Measurements from ENCODE around the gene ZNF37A. TPM values are rescaled to one million over a fixed set of nuclear protein-coding genes. Genes with fewer than 3 reads are reported as not detected.
"Not testable (repeated sequence)": the region's sequence is repeated elsewhere in the genome, so short reads cannot be mapped to it uniquely, and the experiment has no call there.

The ZNF37A gene
- total RNA-seq, 1 donor from 2014 or later: 8.9 TPM

DNA sequence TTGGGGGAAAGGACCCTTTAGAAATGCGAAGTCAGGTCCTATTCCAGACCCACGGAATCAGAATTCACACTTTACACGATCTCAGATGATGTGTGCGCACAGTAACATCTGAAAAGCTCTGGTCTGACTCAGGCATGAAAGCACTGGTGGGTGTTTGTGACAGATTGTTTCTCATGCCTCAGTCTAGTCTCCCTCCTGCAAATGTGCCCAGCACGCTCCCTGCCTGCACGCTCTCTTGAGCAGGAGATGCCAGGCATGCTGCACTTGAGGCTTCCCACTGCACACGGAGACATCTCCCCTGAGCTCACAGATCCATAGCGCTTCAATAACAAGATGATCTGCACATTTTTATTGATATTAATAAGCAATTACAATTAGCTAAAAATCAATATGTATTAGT is 23.6 kb upstream of the ZNF37A start:
- Histone ChIP-seq H3K27me3 (ENCODE audit: low read depth) (no peaks in the 10 kb centered on the region), H3K4me3 (no peak overlapping the region), H3K9me3 (replicated peaks) (peaks cover under 1% of the 10 kb centered on the region), H3K36me3 (no peaks in the 10 kb centered on the region), H3K4me1 (no peaks in the 10 kb centered on the region), H3K27ac (replicated peaks) (no peak overlapping the region)
- no peak for DNase-seq
- TF ChIP-seq, protein P1, sequence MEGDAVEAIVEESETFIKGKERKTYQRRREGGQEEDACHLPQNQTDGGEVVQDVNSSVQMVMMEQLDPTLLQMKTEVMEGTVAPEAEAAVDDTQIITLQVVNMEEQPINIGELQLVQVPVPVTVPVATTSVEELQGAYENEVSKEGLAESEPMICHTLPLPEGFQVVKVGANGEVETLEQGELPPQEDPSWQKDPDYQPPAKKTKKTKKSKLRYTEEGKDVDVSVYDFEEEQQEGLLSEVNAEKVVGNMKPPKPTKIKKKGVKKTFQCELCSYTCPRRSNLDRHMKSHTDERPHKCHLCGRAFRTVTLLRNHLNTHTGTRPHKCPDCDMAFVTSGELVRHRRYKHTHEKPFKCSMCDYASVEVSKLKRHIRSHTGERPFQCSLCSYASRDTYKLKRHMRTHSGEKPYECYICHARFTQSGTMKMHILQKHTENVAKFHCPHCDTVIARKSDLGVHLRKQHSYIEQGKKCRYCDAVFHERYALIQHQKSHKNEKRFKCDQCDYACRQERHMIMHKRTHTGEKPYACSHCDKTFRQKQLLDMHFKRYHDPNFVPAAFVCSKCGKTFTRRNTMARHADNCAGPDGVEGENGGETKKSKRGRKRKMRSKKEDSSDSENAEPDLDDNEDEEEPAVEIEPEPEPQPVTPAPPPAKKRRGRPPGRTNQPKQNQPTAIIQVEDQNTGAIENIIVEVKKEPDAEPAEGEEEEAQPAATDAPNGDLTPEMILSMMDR (IDR thresholded peaks at IDR 0.05; ENCODE audit: borderline replicate concordance): no peak
- intact Hi-C loops (cut with micrococcal nuclease): no loop called here

DNA sequence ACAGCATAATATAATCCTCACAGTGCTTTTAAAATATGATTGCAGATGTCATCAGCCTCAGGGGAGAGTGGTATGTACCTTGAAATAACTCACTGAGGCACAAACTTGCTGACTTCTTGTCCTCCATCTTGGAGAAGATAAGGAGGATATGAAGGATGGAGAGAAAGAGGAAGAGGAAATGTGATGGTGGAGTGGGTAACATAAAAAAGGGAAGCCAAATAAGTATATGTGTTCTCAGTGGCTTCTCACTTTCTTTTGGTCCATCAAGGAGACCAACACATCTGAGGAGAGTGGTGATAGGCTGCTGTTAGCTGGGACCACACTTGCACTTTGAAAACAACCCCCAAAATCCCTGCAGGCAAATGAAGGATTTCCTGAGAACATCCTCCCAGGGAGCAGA is 21.6 kb upstream of the ZNF37A start:
- DNase-seq: no peak
- Histone ChIP-seq H3K36me3 (no peaks in the 10 kb centered on the region), H3K27ac (replicated peaks) (no peak overlapping the region), H3K27me3 (ENCODE audit: low read depth) (no peaks in the 10 kb centered on the region), H3K9me3 (replicated peaks) (peaks cover 3% of the 10 kb centered on the region), H3K4me3 (no peak overlapping the region), H3K4me1 (no peaks in the 10 kb centered on the region)
- intact Hi-C loops (cut with micrococcal nuclease): no loop called here
- TF ChIP-seq, protein P1 (IDR thresholded peaks at IDR 0.05; ENCODE audit: borderline replicate concordance): no peak

GRCh38 chr10:38076687-38077086 is 17.4 kb upstream of the ZNF37A start:
- intact Hi-C loops (cut with micrococcal nuclease): no loop called here
- TF ChIP-seq, protein P1 (IDR thresholded peaks at IDR 0.05; ENCODE audit: borderline replicate concordance): no peak
- no peak for DNase-seq

GRCh38 chr10:38093318-38093717 is 819 bp upstream of the ZNF37A start:
- H3K4me1 ChIP-seq: peaks cover 20% of the 10 kb centered on the region
- intact Hi-C loops (cut with micrococcal nuclease); DNase-seq; H3K27me3 ChIP-seq (ENCODE audit: low read depth); H3K9me3 ChIP-seq (replicated peaks): not testable (repeated sequence)
- peak overlapping the region; percentile 82 for H3K4me3 ChIP-seq
- peaks cover 26% of the 10 kb centered on the region for H3K36me3 ChIP-seq
- H3K27ac ChIP-seq (replicated peaks): peak overlapping the region; percentile 87

More at GRCh38 chr10:38076687-38077086, 17.4 kb upstream of the ZNF37A start:
- H3K27ac ChIP-seq (replicated peaks): no peak overlapping the region
- H3K9me3 ChIP-seq (replicated peaks): peaks cover 3% of the 10 kb centered on the region
- H3K4me3 ChIP-seq: no peak overlapping the region
- no peaks in the 10 kb centered on the region for H3K4me1 ChIP-seq
- H3K36me3 ChIP-seq: no peaks in the 10 kb centered on the region
- H3K27me3 ChIP-seq (ENCODE audit: low read depth): no peaks in the 10 kb centered on the region

- TF ChIP-seq, protein P1 (IDR thresholded peaks at IDR 0.05; ENCODE audit: borderline replicate concordance): no peak
- Histone ChIP-seq H3K4me3 (peak overlapping the region; percentile 82), H3K4me1 (peaks cover 20% of the 10 kb centered on the region), H3K36me3 (peaks cover 31% of the 10 kb centered on the region), H3K9me3 (replicated peaks) (peaks cover 8% of the 10 kb centered on the region), H3K27ac (replicated peaks) (peak overlapping the region; percentile 87), H3K27me3 (ENCODE audit: low read depth) (no peaks in the 10 kb centered on the region)
- intact Hi-C loops (cut with micrococcal nuclease): no loop called here
- no peak for DNase-seq
Observed at GRCh38 chr10:38093816-38094157, 350 bp upstream of the ZNF37A start.

DNA sequence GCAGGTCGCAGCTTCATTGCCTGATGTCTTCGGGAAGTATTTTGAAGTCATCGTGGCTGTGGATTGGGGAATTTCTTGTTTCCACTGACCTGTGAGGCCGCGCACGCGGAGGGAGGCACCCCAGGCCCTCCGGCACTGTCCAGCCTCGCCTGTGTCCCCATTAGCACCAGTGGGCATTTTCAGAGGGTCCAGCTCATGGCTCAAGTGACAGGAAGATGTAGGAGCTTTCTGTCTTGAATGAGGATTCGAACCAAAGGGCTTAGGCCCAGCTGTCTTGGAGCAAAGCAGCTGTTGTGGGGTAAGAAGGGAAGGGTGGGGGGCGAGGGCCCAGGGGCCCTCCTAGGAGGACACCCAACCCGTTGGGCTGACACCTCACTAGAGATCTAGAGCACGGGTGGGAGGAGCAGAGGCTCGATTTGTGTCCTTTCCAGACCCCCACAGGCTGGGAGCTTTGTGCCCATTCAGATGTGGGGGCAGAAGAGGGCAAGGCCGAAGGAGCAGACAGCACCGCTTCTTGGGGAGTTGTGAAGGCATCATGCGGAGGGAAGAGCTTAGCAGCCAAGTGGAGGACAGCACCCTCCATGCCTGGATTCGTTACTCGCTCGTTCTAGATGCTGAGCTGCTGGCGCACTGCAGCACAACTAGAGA is 914 bp downstream of the ZNF37A start:
- H3K36me3 ChIP-seq: peaks cover 43% of the 10 kb centered on the region
- H3K4me3 ChIP-seq: peak overlapping the region; percentile 82
- peaks cover 20% of the 10 kb centered on the region for H3K9me3 ChIP-seq (replicated peaks)
- intact Hi-C loops (cut with micrococcal nuclease): no loop called here
- H3K4me1 ChIP-seq: peaks cover 20% of the 10 kb centered on the region
- H3K27ac ChIP-seq (replicated peaks): peak overlapping the region; percentile 87
- no peaks in the 10 kb centered on the region for H3K27me3 ChIP-seq (ENCODE audit: low read depth)
- no peak for DNase-seq
- TF ChIP-seq, protein P1 (IDR thresholded peaks at IDR 0.05; ENCODE audit: borderline replicate concordance): no peak

All from left ventricle myocardium inferior (tissue), 1 donor.